Karpas-422 (cell line): ENCODE results near the gene TSG101. TPM values are rescaled to one million over a fixed set of nuclear protein-coding genes. Genes with fewer than 3 reads are reported as not detected.

Experiments
- DNase-seq: peaks from one replicate; pipeline ENCODE4 v3.0.0-alpha.2; 2015
- H2AFZ ChIP-seq: fragments of 200-600 bp; sonication (generic); 2 replicates; pipeline ENCODE4 v1.6.1; 2014; ENCODE audit warnings: antibody characterized with exemption, low read length, mixed read lengths
- H3K27ac ChIP-seq: fragments of 200-600 bp; sonication (generic); 2 replicates; pipeline ENCODE4 v1.5.1; 2014; ENCODE audit warnings: mild to moderate bottlenecking, low read length, moderate library complexity
- H3K27me3 ChIP-seq: fragments of 200-600 bp; sonication (generic); 2 replicates; pipeline ENCODE4 v1.6.1; 2014; ENCODE audit warnings: low read length, mixed read lengths
- H3K36me3 ChIP-seq: fragments of 200-600 bp; sonication (generic); 2 replicates; pipeline ENCODE4 v1.6.1; 2014; ENCODE audit warnings: low read length, mixed read lengths; ENCODE audit not compliant: insufficient read depth
- H3K4me1 ChIP-seq: fragments of 200-600 bp; sonication (generic); 2 replicates; pipeline ENCODE4 v1.6.1; 2014; ENCODE audit warnings: mild to moderate bottlenecking, low read length, mixed read lengths
- H3K4me2 ChIP-seq: fragments of 200-600 bp; sonication (generic); 2 replicates; pipeline ENCODE4 v1.6.1; 2014; ENCODE audit warnings: low read length, low read depth, mild to moderate bottlenecking; ENCODE audit not compliant: poor library complexity, severe bottlenecking
- H3K4me3 ChIP-seq: fragments of 200-600 bp; sonication (generic); 2 replicates; pipeline ENCODE4 v1.5.1; 2014; ENCODE audit warnings: mild to moderate bottlenecking, antibody characterized with exemption, low read length, mixed read lengths
- H3K79me2 ChIP-seq: fragments of 200-600 bp; sonication (generic); 2 replicates; pipeline ENCODE4 v1.6.1; 2014; ENCODE audit warnings: mild to moderate bottlenecking, low read length, mixed read lengths
- H3K9ac ChIP-seq: fragments of 200-600 bp; sonication (generic); 2 replicates; pipeline ENCODE4 v1.6.0; 2014; ENCODE audit warnings: low read length
- H3K9me2 ChIP-seq: fragments of 200-600 bp; sonication (generic), shearing (Covaris generic); replicated peaks from 2 replicates; pipeline ENCODE4 v1.6.0; 2014; ENCODE audit warnings: mild to moderate bottlenecking, low read length, moderate library complexity; ENCODE audit not compliant: insufficient read depth
- H3K9me3 ChIP-seq: fragments of 300-700, 200-600 bp; sonication (generic); 2 replicates; pipeline ENCODE4 v1.6.1; 2014; ENCODE audit warnings: low read length, mixed read lengths
- H4K20me1 ChIP-seq: fragments of 200-600 bp; sonication (generic); 2 replicates; pipeline ENCODE4 v1.6.1; 2014; ENCODE audit warnings: mild to moderate bottlenecking, antibody characterized with exemption, low read length, low read depth; ENCODE audit not compliant: insufficient read depth
- total RNA-seq: library from RNA; depleted of rRNA; stranded (reverse); fragments of >200 nt; shearing (Covaris generic); gene quantifications from 2 replicates; pipeline ENCODE4 v1.2.3, GENCODE V29; 2014; ENCODE audit warnings: low replicate concordance

Gene TSG101
- total RNA-seq, 1 experiment from 2014 or later, result 105 TPM

DNA sequence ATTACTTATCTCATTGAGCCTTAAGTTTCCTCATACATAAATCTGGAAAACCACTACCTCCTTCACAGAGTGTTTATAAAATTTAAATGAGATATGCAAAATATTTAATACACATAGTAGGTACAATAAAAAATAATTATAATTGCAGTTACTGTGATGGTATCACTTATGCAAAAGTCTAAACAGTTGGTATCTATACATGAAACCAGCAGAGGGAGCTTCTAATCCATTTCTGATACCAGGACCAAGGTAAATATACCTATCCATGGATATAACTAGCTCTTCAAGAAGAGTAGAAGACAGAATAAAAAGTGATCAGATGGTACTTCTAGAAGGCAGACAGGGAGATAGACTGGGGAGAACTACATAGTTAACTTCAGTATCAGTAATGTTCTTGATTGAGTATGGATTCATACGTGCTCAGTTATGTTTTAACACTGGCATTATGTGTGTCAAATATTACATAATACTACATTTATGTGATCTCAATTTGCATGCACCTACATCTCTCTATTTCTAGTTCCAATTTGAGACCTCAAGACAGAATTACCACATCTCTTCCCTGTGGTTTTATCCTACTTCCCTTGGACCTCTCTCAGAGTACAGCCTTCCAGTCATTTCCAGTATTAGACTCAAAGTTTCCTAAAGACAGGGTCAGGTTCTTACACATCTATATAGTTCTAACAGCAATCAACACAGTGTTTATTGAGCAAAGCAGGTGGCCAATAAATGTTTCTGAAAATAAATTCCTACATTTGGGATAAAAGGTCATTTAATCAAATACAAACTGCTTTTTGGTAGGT lies 13.7 kb upstream of the TSG101 start:
- Histone ChIP-seq H3K27ac (no peak overlapping the region), H4K20me1 (no peaks in the 10 kb centered on the region), H3K4me1 (peaks cover 5% of the 10 kb centered on the region), H3K4me2 (no peak overlapping the region), H3K79me2 (no peaks in the 10 kb centered on the region), H3K27me3 (no peaks in the 10 kb centered on the region), H3K9ac (no peak overlapping the region), H3K4me3 (no peak overlapping the region), H3K36me3 (no peaks in the 10 kb centered on the region; the same call in 1 of the 2 replicates), H3K9me2 (no peaks in the 10 kb centered on the region), H2AFZ (0 out of 2 replicates have a peak overlapping the region, but pooled peaks have one; percentile 39), H3K9me3 (no peaks in the 10 kb centered on the region)
- peak; percentile 79 for DNase-seq

- Histone ChIP-seq H3K9me3 (no peaks in the 10 kb centered on the region), H3K9me2 (no peaks in the 10 kb centered on the region), H3K4me3 (no peak overlapping the region), H3K9ac (no peak overlapping the region), H3K79me2 (peaks cover under 1% of the 10 kb centered on the region; the same call in 1 of the 2 replicates), H3K4me1 (peaks cover 5% of the 10 kb centered on the region), H3K36me3 (no peaks in the 10 kb centered on the region; the same call in 1 of the 2 replicates), H3K4me2 (no peak overlapping the region), H3K27me3 (no peaks in the 10 kb centered on the region), H3K27ac (no peak overlapping the region), H4K20me1 (no peaks in the 10 kb centered on the region), H2AFZ (no peak overlapping the region)
- no peak for DNase-seq
Observed at GRCh38 chr11:18536209-18536608, 9.5 kb upstream of the TSG101 start.

DNA sequence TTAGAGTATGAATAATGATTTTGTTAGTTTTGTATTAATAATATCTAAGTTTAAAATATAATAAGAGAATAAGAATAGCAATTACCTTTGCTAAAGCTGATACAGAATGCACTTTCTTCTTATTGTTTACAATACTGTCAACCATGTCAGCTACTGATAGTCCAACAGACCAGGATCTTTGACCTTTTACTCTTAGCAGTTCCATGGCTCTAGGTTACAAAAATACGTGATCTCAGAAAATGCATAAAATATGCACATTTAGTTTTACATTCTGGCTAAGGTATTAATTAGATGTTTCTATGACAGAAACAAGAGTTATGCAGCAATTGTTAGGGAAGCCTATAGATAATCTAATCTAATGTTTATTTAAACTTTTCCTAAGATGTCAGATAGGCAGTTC lies 7.5 kb upstream of the TSG101 start:
- H3K27ac ChIP-seq, result no peak overlapping the region
- no peak for DNase-seq
- peaks cover 5% of the 10 kb centered on the region; the same call in 1 of the 2 replicates for H3K4me1 ChIP-seq
- peaks cover 12% of the 10 kb centered on the region; the same call in 1 of the 2 replicates for H3K79me2 ChIP-seq
- H3K9me2 ChIP-seq, result no peaks in the 10 kb centered on the region
- H4K20me1 ChIP-seq, result no peaks in the 10 kb centered on the region
- H3K36me3 ChIP-seq, result no peaks in the 10 kb centered on the region; the same call in 1 of the 2 replicates
- no peak overlapping the region for H2AFZ ChIP-seq
- H3K9ac ChIP-seq, result no peak overlapping the region
- no peaks in the 10 kb centered on the region for H3K9me3 ChIP-seq
- no peaks in the 10 kb centered on the region for H3K27me3 ChIP-seq
- H3K4me3 ChIP-seq, result no peak overlapping the region
- no peak overlapping the region for H3K4me2 ChIP-seq

- Histone ChIP-seq H3K4me2 (no peak overlapping the region), H2AFZ (no peak overlapping the region), H3K9me2 (no peaks in the 10 kb centered on the region), H4K20me1 (no peaks in the 10 kb centered on the region), H3K4me3 (no peak overlapping the region), H3K27ac (no peak overlapping the region), H3K4me1 (peaks cover 13% of the 10 kb centered on the region), H3K27me3 (no peaks in the 10 kb centered on the region), H3K9me3 (no peaks in the 10 kb centered on the region), H3K9ac (no peak overlapping the region), H3K36me3 (no peaks in the 10 kb centered on the region; the same call in 1 of the 2 replicates), H3K79me2 (peaks cover 21% of the 10 kb centered on the region)
- DNase-seq, result no peak
Observed at GRCh38 chr11:18533365-18533764, 6.6 kb upstream of the TSG101 start.

DNA sequence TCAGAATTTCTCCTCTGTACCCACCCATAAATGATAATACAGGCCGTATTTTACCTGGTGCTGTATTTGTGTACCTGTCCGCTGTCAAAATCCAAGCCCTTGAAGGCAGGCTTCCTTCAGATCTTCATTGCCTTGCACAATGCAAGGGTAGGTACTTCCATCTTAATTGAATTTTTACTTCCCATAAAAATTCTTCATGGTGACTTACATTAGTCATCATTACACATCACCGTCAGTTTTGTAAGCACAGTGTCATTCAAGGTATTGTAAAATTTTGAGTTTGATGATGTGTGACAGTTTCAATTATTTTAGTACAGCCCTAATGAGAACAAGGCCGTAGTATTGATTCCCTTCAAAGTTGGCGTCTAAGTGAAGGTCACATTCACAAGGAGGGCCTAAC lies 770 bp upstream of the TSG101 start:
- DNase-seq, result peak; percentile 50

DNA sequence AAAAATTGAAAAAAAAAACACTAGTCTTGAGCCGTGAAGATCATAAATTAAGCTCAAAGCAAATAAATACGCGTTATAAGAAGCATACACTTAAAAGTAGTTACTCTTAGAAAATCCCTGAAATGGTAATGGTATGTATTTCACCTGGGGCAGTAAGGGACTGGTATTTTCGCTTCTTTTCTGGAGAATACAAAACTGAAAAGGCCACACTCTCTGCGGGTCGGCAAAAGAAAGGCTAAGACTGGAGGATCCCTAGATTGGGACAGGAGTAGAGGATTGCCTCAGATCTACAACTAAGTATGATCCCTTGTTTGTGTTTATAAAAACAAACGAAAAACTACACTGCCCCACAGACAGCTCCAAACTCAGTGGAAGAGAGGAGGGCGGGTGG lies 617 bp downstream of the TSG101 start:
- H3K9ac ChIP-seq, result peak overlapping the region; percentile 85
- peak overlapping the region; percentile 40; the same call in 1 of the 2 replicates for H3K27ac ChIP-seq
- no peak overlapping the region for H2AFZ ChIP-seq
- peaks cover 87% of the 10 kb centered on the region for H3K79me2 ChIP-seq
- peak overlapping the region; percentile 92 for H3K4me3 ChIP-seq
- no peaks in the 10 kb centered on the region for H4K20me1 ChIP-seq
- H3K36me3 ChIP-seq, result no peaks in the 10 kb centered on the region; the same call in 1 of the 2 replicates
- H3K9me3 ChIP-seq, result no peaks in the 10 kb centered on the region
- H3K4me1 ChIP-seq, result peaks cover 33% of the 10 kb centered on the region
- no peaks in the 10 kb centered on the region for H3K9me2 ChIP-seq
- peak overlapping the region; percentile 95 for H3K4me2 ChIP-seq
- peak; percentile 39 for DNase-seq
- H3K27me3 ChIP-seq, result no peaks in the 10 kb centered on the region

More for the DNA sequence above, 770 bp upstream of the TSG101 start:
- Histone ChIP-seq H3K4me3 (peak overlapping the region; percentile 92), H3K9me2 (no peaks in the 10 kb centered on the region), H3K4me2 (peak overlapping the region; percentile 95), H3K4me1 (peaks cover 33% of the 10 kb centered on the region), H3K79me2 (peaks cover 75% of the 10 kb centered on the region), H3K9ac (peak overlapping the region; percentile 85), H2AFZ (0 out of 2 replicates have a peak overlapping the region, but pooled peaks have one; percentile 85), H3K36me3 (no peaks in the 10 kb centered on the region; the same call in 1 of the 2 replicates), H3K27ac (peak overlapping the region; percentile 40; the same call in 1 of the 2 replicates), H3K9me3 (no peaks in the 10 kb centered on the region), H3K27me3 (no peaks in the 10 kb centered on the region), H4K20me1 (no peaks in the 10 kb centered on the region)

GRCh38 chr11:18524248-18524647 lies 2.5 kb downstream of the TSG101 start:
- no peak for DNase-seq
- Histone ChIP-seq H3K79me2 (peaks cover 94% of the 10 kb centered on the region), H3K27ac (no peak overlapping the region), H2AFZ (no peak overlapping the region), H3K9me3 (no peaks in the 10 kb centered on the region), H3K27me3 (no peaks in the 10 kb centered on the region), H3K9ac (no peak overlapping the region), H3K4me3 (no peak overlapping the region), H3K36me3 (no peaks in the 10 kb centered on the region; the same call in 1 of the 2 replicates), H4K20me1 (no peaks in the 10 kb centered on the region), H3K9me2 (no peaks in the 10 kb centered on the region), H3K4me1 (peaks cover 28% of the 10 kb centered on the region), H3K4me2 (peak overlapping the region; percentile 5)

DNA sequence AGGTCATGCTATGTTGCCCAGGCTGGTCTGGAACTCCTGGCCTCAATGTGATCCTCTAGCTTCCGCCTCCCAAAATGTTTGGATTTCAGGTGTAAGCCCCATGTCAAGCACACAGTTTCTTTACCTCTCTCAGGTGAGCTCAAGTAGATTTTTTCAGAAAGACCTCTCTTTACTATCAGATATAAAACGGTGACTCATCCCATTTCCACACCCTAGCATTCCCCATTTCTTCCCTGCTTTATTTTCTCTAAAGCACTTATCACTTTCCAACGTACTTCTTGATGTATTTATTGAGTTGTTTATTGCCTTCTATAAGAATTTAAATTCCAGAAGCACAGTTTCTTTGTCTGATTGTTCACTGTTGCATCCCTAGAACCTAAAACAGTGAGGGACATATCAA lies 3.7 kb downstream of the TSG101 start:
- H3K36me3 ChIP-seq, result peaks cover 3% of the 10 kb centered on the region; the same call in 1 of the 2 replicates
- peaks cover 97% of the 10 kb centered on the region for H3K79me2 ChIP-seq
- H3K4me2 ChIP-seq, result no peak overlapping the region
- no peaks in the 10 kb centered on the region for H3K27me3 ChIP-seq
- H3K27ac ChIP-seq, result no peak overlapping the region
- H3K9me3 ChIP-seq, result no peaks in the 10 kb centered on the region
- DNase-seq, result no peak
- no peaks in the 10 kb centered on the region for H4K20me1 ChIP-seq
- peaks cover 20% of the 10 kb centered on the region for H3K4me1 ChIP-seq
- H3K9me2 ChIP-seq, result no peaks in the 10 kb centered on the region
- H3K9ac ChIP-seq, result no peak overlapping the region
- H2AFZ ChIP-seq, result no peak overlapping the region
- no peak overlapping the region for H3K4me3 ChIP-seq
